ENCODE measurements around the gene TANGO2.

Gene TANGO2

GRCh38 chr22:20020533-20021195 is at the start of gene TANGO2:
TANGO2 (plus strand) TSS chr22:20021110; CDS start chr22:20036799, 15,689 bp downstream.
- DNase-seq (ENCODE audit: low spot score) = peak; percentile 99

GRCh38 chr22:19971276-19972124 is 49.4 kb upstream of the TANGO2 start:
- DNase-seq (ENCODE audit: low spot score) = no peak

GRCh38 chr22:19972251-19972650 is 48.7 kb upstream of the TANGO2 start:
- no peak for DNase-seq (ENCODE audit: low spot score)

GRCh38 chr22:19972652-19973550 is 48.0 kb upstream of the TANGO2 start:
- no peak for DNase-seq (ENCODE audit: low spot score)

GRCh38 chr22:19973551-19974267 is 47.2 kb upstream of the TANGO2 start:
- no peak for DNase-seq (ENCODE audit: low spot score)

GRCh38 chr22:19974268-19974861 is 46.5 kb upstream of the TANGO2 start:
- DNase-seq (ENCODE audit: low spot score) = peak; percentile 68

GRCh38 chr22:19974935-19975706 is 45.8 kb upstream of the TANGO2 start:
- DNase-seq (ENCODE audit: low spot score) = no peak

- DNase-seq (ENCODE audit: low spot score) = no peak
These were observed 45.2 kb upstream of the TANGO2 start for GRCh38 chr22:19975707-19976035.

GRCh38 chr22:19976671-19977070 is 44.2 kb upstream of the TANGO2 start:
- no peak for DNase-seq (ENCODE audit: low spot score)

GRCh38 chr22:19977296-19978243 is 43.3 kb upstream of the TANGO2 start:
- no peak for DNase-seq (ENCODE audit: low spot score)

- no peak for DNase-seq (ENCODE audit: low spot score)
These were observed 42.2 kb upstream of the TANGO2 start for GRCh38 chr22:19978748-19979147.

- DNase-seq (ENCODE audit: low spot score) = no peak
These were observed 41.0 kb upstream of the TANGO2 start for GRCh38 chr22:19979712-19980493.

GRCh38 chr22:19980766-19981165 is 40.1 kb upstream of the TANGO2 start:
- no peak for DNase-seq (ENCODE audit: low spot score)

GRCh38 chr22:19981171-19981960 is 39.5 kb upstream of the TANGO2 start:
- DNase-seq (ENCODE audit: low spot score) = no peak

GRCh38 chr22:19981961-19982920 is 38.7 kb upstream of the TANGO2 start:
- DNase-seq (ENCODE audit: low spot score) = no peak

- no peak for DNase-seq (ENCODE audit: low spot score)
These were observed 37.8 kb upstream of the TANGO2 start for GRCh38 chr22:19982991-19983578.
